Peyer's patch (tissue), 4 donors: ENCODE results near the gene AMY2B.
"Not testable (repeated sequence)": the region's sequence is repeated elsewhere in the genome, so short reads cannot be mapped to it uniquely, and the experiment has no call there.

Source experiments
- POLR2A ChIP-seq, 2 donors: fragments of 450-650 bp; IDR thresholded peaks; one replicate each; pipeline ENCODE4 v1.5.1; 2017; ENCODE audit warnings: antibody characterized with exemption in 2 of 2, mild to moderate bottlenecking in 2 of 2, moderate library complexity in 2 of 2
- TF ChIP-seq, protein P1 (sequence below), 6 experiments: fragments of 450-650 bp in 4 of 6; fragments of 200-600 bp in 2 of 6; sonication (generic) in 1 of 6; IDR thresholded peaks; one replicate each; pipeline ENCODE4 v1.5.1; 2017 to 2019; ENCODE audit warnings: antibody characterized with exemption in 6 of 6, mild to moderate bottlenecking in 3 of 6, moderate library complexity in 1 of 6

DNA sequence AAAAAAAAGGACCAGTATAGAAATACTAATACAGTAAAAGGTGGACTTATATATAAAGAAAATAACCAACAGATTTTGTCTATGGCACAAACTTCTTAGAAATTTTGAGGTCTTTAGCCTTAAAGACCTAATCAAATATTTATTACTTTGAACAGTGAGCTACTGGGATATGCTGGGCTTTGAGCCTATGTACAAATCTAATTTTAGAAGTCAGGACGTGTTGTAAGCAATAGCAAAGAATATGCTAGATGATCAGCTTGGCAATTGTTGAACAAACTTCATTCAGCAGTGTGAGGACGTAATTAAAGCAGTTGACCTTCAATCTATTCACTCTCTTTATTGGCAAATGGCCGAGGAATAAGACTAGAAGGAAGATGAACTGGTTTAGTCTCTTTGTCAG, 31.4 kb downstream of the AMY2B start:
- TF ChIP-seq, protein P1, sequence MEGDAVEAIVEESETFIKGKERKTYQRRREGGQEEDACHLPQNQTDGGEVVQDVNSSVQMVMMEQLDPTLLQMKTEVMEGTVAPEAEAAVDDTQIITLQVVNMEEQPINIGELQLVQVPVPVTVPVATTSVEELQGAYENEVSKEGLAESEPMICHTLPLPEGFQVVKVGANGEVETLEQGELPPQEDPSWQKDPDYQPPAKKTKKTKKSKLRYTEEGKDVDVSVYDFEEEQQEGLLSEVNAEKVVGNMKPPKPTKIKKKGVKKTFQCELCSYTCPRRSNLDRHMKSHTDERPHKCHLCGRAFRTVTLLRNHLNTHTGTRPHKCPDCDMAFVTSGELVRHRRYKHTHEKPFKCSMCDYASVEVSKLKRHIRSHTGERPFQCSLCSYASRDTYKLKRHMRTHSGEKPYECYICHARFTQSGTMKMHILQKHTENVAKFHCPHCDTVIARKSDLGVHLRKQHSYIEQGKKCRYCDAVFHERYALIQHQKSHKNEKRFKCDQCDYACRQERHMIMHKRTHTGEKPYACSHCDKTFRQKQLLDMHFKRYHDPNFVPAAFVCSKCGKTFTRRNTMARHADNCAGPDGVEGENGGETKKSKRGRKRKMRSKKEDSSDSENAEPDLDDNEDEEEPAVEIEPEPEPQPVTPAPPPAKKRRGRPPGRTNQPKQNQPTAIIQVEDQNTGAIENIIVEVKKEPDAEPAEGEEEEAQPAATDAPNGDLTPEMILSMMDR (IDR thresholded peaks at IDR 0.05), result not testable (repeated sequence)
- not testable (repeated sequence) for TF ChIP-seq POLR2A (IDR thresholded peaks at IDR 0.05)
